HFF-Myc (cell line): ENCODE data around the gene NOL8.

Source experiments
- DNase-seq: peaks from one replicate; pipeline ENCODE4 v3.0.0-alpha.2; 2011; ENCODE audit warnings: low read depth; ENCODE audit errors: extremely low read depth
- H3K4me3 ChIP-seq: replicated peaks from 2 replicates; pipeline ENCODE4 v1.5.1; 2011; ENCODE audit warnings: low read depth, mild to moderate bottlenecking, control low read depth, low read length
- CTCF ChIP-seq: IDR thresholded peaks from 2 replicates; pipeline ENCODE4 v1.5.1; 2012; ENCODE audit warnings: mild to moderate bottlenecking, low read depth, low read length, control low read depth; ENCODE audit errors: missing control alignments

The NOL8 gene

GRCh38 chr9:92297611-92298010 lies 27.5 kb downstream of the NOL8 start:
- TF ChIP-seq CTCF: no peak
- no peak for DNase-seq
- no peak overlapping the region for H3K4me3 ChIP-seq

GRCh38 chr9:92295827-92296258 lies 29.3 kb downstream of the NOL8 start:
- no peak for TF ChIP-seq CTCF
- no peak for DNase-seq
- H3K4me3 ChIP-seq: no peak overlapping the region

- no peak overlapping the region for H3K4me3 ChIP-seq
- no peak for DNase-seq
Observed at GRCh38 chr9:92295240-92295790, 29.8 kb downstream of the NOL8 start.

GRCh38 chr9:92294297-92294676 lies 30.9 kb downstream of the NOL8 start:
- TF ChIP-seq CTCF: no peak
- peak overlapping the region; percentile 89 for H3K4me3 ChIP-seq
- DNase-seq: no peak

More at GRCh38 chr9:92295240-92295790, 29.8 kb downstream of the NOL8 start:
- TF ChIP-seq CTCF: no peak

- DNase-seq: peak; percentile 95
- TF ChIP-seq CTCF: peak; percentile 17
Observed at GRCh38 chr9:92293452-92294296, 31.5 kb downstream of the NOL8 start, which contains the start of gene IARS1. Gene IARS1, minus strand, starts transcription at chr9:92293697. Its CDS starts 4,278 bp downstream, at chr9:92289419.

GRCh38 chr9:92293075-92293354 lies 32.1 kb downstream of the NOL8 start:
- H3K4me3 ChIP-seq: peak overlapping the region; percentile 89
- no peak for TF ChIP-seq CTCF
- no peak for DNase-seq

More at GRCh38 chr9:92293452-92294296, 31.5 kb downstream of the NOL8 start, which contains the start of gene IARS1:
- peak within 1 kb of the TSS; percentile 89 for H3K4me3 ChIP-seq
